GM12878 (cell line): ENCODE results near the gene ANAPC5. TPM values are rescaled to one million over a fixed set of nuclear protein-coding genes. Genes with fewer than 3 reads are reported as not detected.
A peak's percentile ranks its signal among the peaks of the same experiment; 100 is the strongest.

Experiments used
- ATAC-seq: fragments of 200-7000 bp; cut with Tn5 transposase; 3 replicates; pipeline ENCODE4 v1.9.1; 2020; ENCODE audit warnings: mild to moderate bottlenecking, moderate library complexity
- BruUV-seq: library from RNA; stranded (reverse); fragments of 400-500 nt; replicated peaks from 2 replicates; lab custom pipeline; 2021; lab: Mats Ljungman, UMichigan
- CTCF ChIA-PET: fragments of 300-600 bp; sonication (Branson Sonifier 250); formaldehyde crosslinking; extraction: SDS; loops from one replicate; lab custom pipeline; 2021; ENCODE audit warnings: inconsistent platforms; lab: Yijun Ruan, JAX
- POLR2A ChIA-PET: fragments of 350-600 bp; formaldehyde crosslinking; extraction: SDS; loops from one replicate; lab custom pipeline; 2021; ENCODE audit warnings: inconsistent platforms; lab: Charles Lee
- RAD21 ChIA-PET: fragments of 300-600 bp; sonication (Branson Sonifier 250); formaldehyde crosslinking; loops from one replicate; lab custom pipeline; 2023; ENCODE audit warnings: antibody characterized with exemption; ENCODE audit not compliant: unreplicated experiment; lab: Charles Lee
- SMC1A ChIA-PET: fragments of 300-600 bp; sonication (Branson Sonifier 250); formaldehyde crosslinking; loops from one replicate; lab custom pipeline; 2023; ENCODE audit not compliant: unreplicated experiment, uncharacterized antibody; lab: Charles Lee
- DNase-seq: peaks from one replicate; pipeline ENCODE4 v3.0.0-alpha.2; 2011; ENCODE audit warnings: low read depth, low spot score
- FAIRE-seq: peaks from 3 replicates; lab custom pipeline; 2011; peaks lifted over from hg19 to GRCh38; lab: Jason Lieb, UNC
- H2AFZ ChIP-seq: 2 replicates; pipeline ENCODE4 v1.6.0; 2011; ENCODE audit warnings: low read depth, low read length, control low read depth; ENCODE audit not compliant: control insufficient read depth
- H3K27ac ChIP-seq: 2 replicates; pipeline ENCODE4 v1.5.1; 2011; ENCODE audit warnings: control low read depth; ENCODE audit not compliant: control insufficient read depth, insufficient read depth
- H3K27me3 ChIP-seq, 2 experiments: replicated peaks in 1 of 2; 2 replicates each; pipeline versions ENCODE4 v1.6.0 to v1.6.1; 2011; ENCODE audit warnings: low read length in 1 of 2; ENCODE audit not compliant: control insufficient read depth in 2 of 2, insufficient read depth in 2 of 2
- H3K36me3 ChIP-seq, 2 experiments: 2 replicates each; pipeline ENCODE4 v1.5.1; 2011; ENCODE audit warnings: low read length in 1 of 2; ENCODE audit not compliant: control insufficient read depth in 2 of 2, insufficient read depth in 2 of 2
- H3K4me1 ChIP-seq: 2 replicates; pipeline ENCODE4 v1.6.1; 2011; ENCODE audit warnings: mild to moderate bottlenecking, low read length, moderate library complexity, mixed read lengths; ENCODE audit not compliant: control insufficient read depth, insufficient read depth
- H3K4me2 ChIP-seq: 2 replicates; pipeline ENCODE4 v1.6.0; 2011; ENCODE audit warnings: control low read depth; ENCODE audit not compliant: control insufficient read depth, insufficient read depth
- H3K4me3 ChIP-seq: fragments of 200-600 bp; sonication (generic); 2 replicates; pipeline ENCODE4 v1.5.1; 2016
- H3K79me2 ChIP-seq: 2 replicates; pipeline ENCODE4 v1.6.0; 2011; ENCODE audit warnings: low read length; ENCODE audit not compliant: control insufficient read depth, insufficient read depth
- H3K9ac ChIP-seq: 2 replicates; pipeline ENCODE4 v1.8.0; 2011; ENCODE audit warnings: low read length, control low read depth, mixed read lengths; ENCODE audit not compliant: control insufficient read depth, insufficient read depth
- H3K9me3 ChIP-seq: replicated peaks from 3 replicates; pipeline ENCODE4 v1.5.1; 2011; ENCODE audit warnings: mild to moderate bottlenecking, low read length; ENCODE audit not compliant: control insufficient read depth, insufficient read depth
- H4K20me1 ChIP-seq: 2 replicates; pipeline ENCODE4 v1.6.0; 2011; ENCODE audit not compliant: control insufficient read depth, insufficient read depth
- ELK1 ChIP-seq: IDR thresholded peaks from 2 replicates; pipeline ENCODE4 v1.6.1; 2012; ENCODE audit warnings: low read depth, low read length, improper control_type of control experiment
- NFYB ChIP-seq: IDR thresholded peaks from 2 replicates; pipeline ENCODE4 v1.6.1; 2011; ENCODE audit warnings: low read depth, mild to moderate bottlenecking, low read length, improper control_type of control experiment, moderate library complexity; ENCODE audit not compliant: insufficient read depth
- SMARCA5 ChIP-seq: fragments of 450-650 bp; IDR thresholded peaks from 2 replicates; pipeline ENCODE4 v1.6.1; 2017; ENCODE audit warnings: mild to moderate bottlenecking
- USF1 ChIP-seq: IDR thresholded peaks from 2 replicates; pipeline ENCODE4 v1.6.1; 2011; ENCODE audit warnings: borderline replicate concordance, low read depth, mild to moderate bottlenecking, moderate library complexity, mixed read lengths, low read length; ENCODE audit not compliant: insufficient read depth; ENCODE audit errors: extremely low read length
- ZNF217 ChIP-seq: fragments of 450-650 bp; IDR thresholded peaks from 2 replicates; pipeline ENCODE4 v1.6.1; 2017; ENCODE audit warnings: antibody characterized with exemption, mild to moderate bottlenecking
- WGBS: methylation state at CpG from one replicate; pipeline ENCODE4 v1.1.6; 2016; ENCODE audit warnings: low lambda C conversion rate; ENCODE audit not compliant: insufficient replicate concordance, insufficient coverage; ENCODE audit errors: missing lambda C conversion rate; 5-methylcytosine and 5-hydroxymethylcytosine counted together
- in situ Hi-C: fragments of 300-500 bp; cut with MboI; formaldehyde crosslinking; loops from 9 replicates; pipeline ENCODE4 v1.14.3; 2018; ENCODE audit warnings: mixed read lengths
- intact Hi-C: fragments of 100-400 bp; cut with micrococcal nuclease; formaldehyde crosslinking; loops from one replicate; pipeline ENCODE4 v1.14.2; 2022; ENCODE audit not compliant: unreplicated experiment
- polyA plus RNA-seq, 11 experiments: library from polyadenylated mRNA; depleted of rRNA in 4 of 11; unstranded in 6 of 11; stranded (reverse) in 5 of 11; fragments of >200 nt; fragmentation: Nextera tagmentation in 4 of 11; fragmentation: Illumina TruSeq in 1 of 11; extraction: Ambion mirVana in 4 of 11; extraction: Trizol in 1 of 11; gene quantifications; 1 replicate in 1 of 11; 2 replicates in 10 of 11; pipeline versions ENCODE4 v1.2.1 to v1.2.3, GENCODE V29; 2011 to 2016; ENCODE audit warnings: inconsistent platforms in 2 of 11, missing spikeins in 2 of 11, low read depth in 1 of 11
- total RNA-seq, 4 experiments: library from RNA; depleted of rRNA in 3 of 4; stranded (reverse); fragments of >200 nt in 3 of 4; fragmentation: Illumina TruSeq in 1 of 4; extraction: Trizol in 1 of 4; gene quantifications; 2 replicates each; pipeline versions ENCODE4 v1.2.1 to v1.2.3, GENCODE V29; 2013 to 2021

Gene ANAPC5
- total and polyA plus RNA-seq, 10 of the 15 experiments (the other 5 are each of a cell fraction or from before 2014, with no cell fraction given): 102 to 227 (median 166) TPM

GRCh38 chr12:121294151-121294889 is 57.9 kb downstream of the ANAPC5 start:
- H3K27ac ChIP-seq: no peak overlapping the region
- WGBS: 86% methylated on average over 9 of the region's 10 CpGs
- intact Hi-C loops: no loop called here
- FAIRE-seq (no peak), DNase-seq (no peak), ATAC-seq (no peak)
- H4K20me1 ChIP-seq: no peaks in the 10 kb centered on the region; the same call in 1 of the 2 replicates
- no peak overlapping the region for H3K9ac ChIP-seq
- RAD21 ChIA-PET: interaction anchor here (1.3 to 2.8 kb wide), 3 partner anchors 9 to 40 kb away, joined by 3 to 15 read pairs (median 9); no protein-coding TSS in a partner anchor
- H2AFZ ChIP-seq: no peak overlapping the region
- peak overlapping the region; percentile 90 for H3K4me2 ChIP-seq
- H3K9me3 ChIP-seq: no peaks in the 10 kb centered on the region
- in situ Hi-C loops: no loop called here
- H3K36me3 ChIP-seq: peaks cover 0 to 8% of the 10 kb centered on the region in 2 experiments; a peak in 1 of 4 replicates
- H3K27me3 ChIP-seq: no peaks in the 10 kb centered on the region
- CTCF ChIA-PET: interaction anchor here (0.7 to 1.9 kb wide), 4 partner anchors 9 to 50 kb away, joined by 3 to 4 read pairs (median 4); no protein-coding TSS in a partner anchor
- SMC1A ChIA-PET: interaction anchor here (1.1 to 2.7 kb wide), 2 partner anchors 22 to 36 kb away, joined by 3 to 20 read pairs; no protein-coding TSS in a partner anchor
- peaks cover 38% of the 10 kb centered on the region for H3K79me2 ChIP-seq
- BruUV-seq: TSS peak; percentile 56
- H3K4me1 ChIP-seq: peaks cover 13% of the 10 kb centered on the region
- H3K4me3 ChIP-seq: 0 out of 2 replicates have a peak overlapping the region, but pooled peaks have one; percentile 10
- POLR2A ChIA-PET: interaction anchor here (1.2 to 1.9 kb wide), 3 partner anchors 9 to 58 kb away, joined by 3 to 9 read pairs (median 9); partner anchors contain the start of gene ANAPC5
- TF ChIP-seq ZNF217 (peak; percentile 45; the same call in 1 of the 2 replicates), ELK1 (no peak), SMARCA5 (peak; percentile 68; the same call in 1 of the 2 replicates), NFYB (no peak), USF1 (no peak)
